DMS 273 (cell line): Measurements from ENCODE around the gene LYPLAL1.

Source experiments
- DNase-seq: peaks from one replicate; lab custom pipeline; 2025; ENCODE audit not compliant: unreplicated experiment; lab: John Stamatoyannopoulos, UW

Gene LYPLAL1

DNA sequence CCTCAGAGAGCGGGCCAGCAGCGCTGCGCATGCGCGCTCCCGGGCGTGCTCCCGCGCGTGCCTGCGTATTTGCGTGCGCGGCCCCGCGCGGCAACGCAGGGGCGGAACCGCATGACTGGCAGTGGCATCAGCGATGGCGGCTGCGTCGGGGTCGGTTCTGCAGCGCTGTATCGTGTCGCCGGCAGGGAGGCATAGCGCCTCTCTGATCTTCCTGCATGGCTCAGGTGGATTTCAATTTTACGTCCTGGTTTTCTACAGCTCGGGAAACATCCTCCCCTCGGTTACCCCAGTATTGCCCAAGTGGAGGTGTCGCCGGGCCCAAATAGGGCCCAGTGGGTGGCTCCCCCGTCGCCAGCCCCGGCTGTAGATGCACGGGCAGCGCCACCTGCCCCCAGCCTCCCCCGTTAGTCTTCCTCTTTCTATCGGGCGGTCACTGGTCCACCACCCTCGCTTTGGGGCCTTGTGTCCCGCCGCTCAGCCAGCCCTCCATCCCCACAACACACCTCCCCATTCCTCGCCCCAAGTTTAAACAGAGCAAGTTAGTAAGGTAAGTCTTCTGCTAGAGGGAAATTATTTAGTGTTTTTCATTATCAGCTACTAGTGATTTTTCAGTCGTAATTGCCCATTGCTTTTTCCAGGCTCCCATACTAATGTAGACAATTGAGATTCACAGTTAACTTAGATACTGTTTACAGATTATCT lies at the start of gene LYPLAL1:
TSS of gene LYPLAL1 (plus strand) at position 121 of the 702 bp plus-strand sequence. CDS start at position 134, 13 bp downstream.
- peak; percentile 96 for DNase-seq

DNA sequence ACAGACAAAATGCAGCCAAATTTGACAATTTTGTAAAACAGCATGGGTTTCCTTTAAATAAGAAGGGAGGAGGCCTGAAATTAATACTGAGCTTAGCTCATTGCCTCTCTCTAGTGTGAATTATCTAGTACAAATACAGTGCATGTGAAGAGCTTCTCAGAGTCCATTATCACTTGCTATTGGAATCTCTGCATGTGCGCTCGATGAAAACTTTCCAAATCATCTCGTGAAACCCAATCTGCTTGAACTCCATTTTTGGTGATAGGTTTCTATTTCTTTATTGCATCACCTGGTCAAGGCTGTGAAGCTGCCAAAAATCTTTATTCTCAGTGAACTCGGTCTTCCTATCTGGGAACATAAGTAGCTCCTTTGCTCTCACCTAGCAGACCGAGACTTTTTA lies 49.5 kb upstream of the LYPLAL1 start:
- peak; percentile 10 for DNase-seq

DNA sequence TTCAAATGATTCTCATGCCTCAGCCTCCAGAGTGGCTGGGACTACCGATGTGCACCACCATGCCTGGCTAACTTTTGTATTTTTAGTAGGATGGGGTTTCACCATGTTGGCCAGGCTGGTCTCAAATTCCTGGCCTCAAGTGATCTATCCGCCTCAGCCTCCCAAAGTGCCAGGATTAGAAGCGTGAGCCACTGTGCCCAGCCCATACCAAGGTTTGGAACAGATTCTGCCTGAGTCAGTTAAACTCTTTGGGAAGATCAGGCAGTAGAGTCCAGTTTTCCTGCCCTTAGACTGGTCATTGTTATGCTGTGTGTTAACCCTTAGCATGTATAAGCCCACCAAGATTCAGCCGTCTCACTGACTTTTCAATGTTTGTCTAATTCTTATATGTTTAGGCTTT lies 48.3 kb upstream of the LYPLAL1 start:
- no peak for DNase-seq

DNA sequence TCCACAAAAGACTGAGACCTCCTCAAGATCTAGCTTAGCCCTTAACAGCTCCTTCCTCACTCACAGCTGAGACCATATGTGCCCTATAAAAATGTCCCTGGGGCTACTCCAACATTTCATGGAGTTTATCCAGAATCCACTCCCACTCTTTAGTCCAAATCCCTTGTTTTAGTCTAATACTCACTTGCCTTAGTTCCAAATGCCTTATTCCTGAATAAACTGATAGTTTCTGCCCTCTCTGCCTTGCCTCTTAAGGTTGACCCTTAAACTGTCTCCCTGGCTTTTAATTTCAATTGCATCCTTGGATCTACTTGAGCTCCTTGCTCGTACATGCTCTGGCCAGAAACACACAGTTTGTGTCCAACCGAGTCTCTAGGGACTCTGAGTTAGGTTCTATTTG lies 47.3 kb upstream of the LYPLAL1 start:
- DNase-seq, result peak; percentile 29

DNA sequence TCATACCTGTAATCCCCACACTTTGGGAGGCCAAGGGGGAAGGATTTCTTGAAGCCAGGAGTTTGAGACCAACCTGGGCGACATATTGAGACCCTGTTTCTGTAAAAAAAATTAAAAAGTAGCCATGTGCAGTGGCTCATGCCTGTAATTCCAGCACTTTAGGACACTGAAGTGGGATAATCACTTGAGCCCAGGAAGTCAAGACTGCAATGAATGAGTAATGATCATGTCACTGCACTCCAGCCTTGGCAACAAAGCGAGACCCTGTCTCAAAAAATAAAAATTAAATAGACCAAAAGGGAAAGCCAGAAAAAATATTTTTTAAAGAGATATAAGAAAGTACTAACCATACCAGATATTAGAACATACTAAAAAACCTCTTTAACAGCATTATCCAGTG lies 44.7 kb upstream of the LYPLAL1 start:
- DNase-seq, result no peak

DNA sequence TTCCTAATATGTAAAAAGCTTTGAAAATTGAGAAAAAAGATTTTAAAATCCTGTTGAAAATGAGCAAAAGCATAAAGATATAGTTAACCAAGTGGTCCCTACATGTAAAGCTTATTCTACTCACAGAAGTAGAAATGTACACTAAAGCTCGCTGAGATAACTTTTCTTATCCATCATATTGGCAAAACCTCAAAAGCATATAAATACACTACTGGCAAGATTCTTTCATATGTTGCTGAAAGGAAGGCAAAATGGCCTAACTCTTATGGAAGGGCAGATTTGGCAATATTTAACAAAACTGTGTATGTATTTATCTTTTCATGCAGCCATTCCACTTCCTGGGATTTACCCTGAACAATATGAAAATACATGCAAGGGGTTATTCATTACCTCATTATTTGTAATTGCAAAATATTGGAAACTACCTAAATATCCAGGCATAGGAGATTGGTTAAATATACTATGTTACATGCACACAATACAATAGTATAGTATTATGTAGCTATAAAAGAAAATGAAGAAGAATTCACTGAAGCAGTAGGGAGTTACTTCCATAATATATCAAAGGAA lies 43.2 kb upstream of the LYPLAL1 start:
- DNase-seq, result no peak

DNA sequence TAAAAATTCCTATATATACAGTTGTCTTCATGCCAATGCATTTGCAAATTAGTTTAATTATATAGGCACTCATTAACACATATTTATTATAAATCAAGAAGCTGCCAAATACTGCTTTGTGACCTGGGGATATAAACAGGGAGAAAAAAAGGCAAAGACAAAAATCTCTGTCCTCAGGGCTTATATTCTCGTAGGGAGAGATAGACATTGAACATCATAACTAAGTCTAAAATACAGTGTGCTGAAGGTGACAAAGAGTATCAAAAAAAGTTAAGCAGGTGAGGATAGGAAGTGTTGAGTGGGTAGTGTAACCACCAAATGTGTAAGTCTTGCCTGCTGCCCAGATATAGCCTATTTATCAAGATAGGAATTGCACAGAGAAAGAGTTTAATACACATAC lies 40.7 kb upstream of the LYPLAL1 start:
- no peak for DNase-seq

DNA sequence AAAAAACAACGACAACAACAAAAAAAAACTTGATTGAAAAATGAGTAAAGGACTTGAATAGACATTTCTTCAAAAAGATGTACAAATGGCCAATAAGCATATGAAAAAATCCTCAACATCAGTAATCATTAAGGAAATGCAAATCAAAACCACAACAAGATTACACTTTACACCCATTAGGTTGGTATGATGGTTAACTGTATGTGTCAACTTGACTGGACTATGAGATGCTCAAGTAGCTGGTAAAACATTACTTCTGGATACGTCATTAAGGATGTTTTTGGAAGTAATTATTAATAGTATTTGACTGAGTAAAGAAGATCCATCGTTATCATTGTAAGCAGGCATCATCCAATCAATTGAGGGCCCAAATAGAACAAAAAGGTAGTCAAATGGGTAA lies 34.9 kb upstream of the LYPLAL1 start:
- no peak for DNase-seq

DNA sequence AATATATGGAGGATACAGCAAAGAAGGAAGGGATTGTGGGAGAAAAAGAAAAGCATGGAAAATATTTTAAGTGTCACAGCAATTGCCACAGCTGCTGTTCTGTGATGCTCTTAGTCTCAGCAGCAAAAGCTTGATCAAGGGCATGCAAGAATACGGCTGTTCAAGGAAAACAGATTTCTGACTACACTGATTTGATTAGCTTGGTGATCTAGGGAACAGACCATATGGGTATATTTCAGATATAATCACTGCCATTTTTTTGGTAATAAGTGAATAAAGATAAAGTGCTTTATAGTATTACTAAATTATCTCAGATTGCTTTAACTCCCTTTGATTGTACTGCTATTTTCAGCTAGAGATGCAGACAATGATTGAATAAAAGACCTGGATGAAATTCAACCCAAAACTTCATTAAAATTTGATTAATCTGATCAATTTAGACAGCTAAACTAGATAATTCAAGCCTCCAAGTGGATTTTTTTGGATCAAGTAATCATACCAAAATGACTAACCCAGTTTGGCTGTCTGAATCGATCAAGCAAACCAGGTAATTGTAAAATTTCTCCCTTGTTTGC lies 33.3 kb upstream of the LYPLAL1 start:
- DNase-seq, result no peak

DNA sequence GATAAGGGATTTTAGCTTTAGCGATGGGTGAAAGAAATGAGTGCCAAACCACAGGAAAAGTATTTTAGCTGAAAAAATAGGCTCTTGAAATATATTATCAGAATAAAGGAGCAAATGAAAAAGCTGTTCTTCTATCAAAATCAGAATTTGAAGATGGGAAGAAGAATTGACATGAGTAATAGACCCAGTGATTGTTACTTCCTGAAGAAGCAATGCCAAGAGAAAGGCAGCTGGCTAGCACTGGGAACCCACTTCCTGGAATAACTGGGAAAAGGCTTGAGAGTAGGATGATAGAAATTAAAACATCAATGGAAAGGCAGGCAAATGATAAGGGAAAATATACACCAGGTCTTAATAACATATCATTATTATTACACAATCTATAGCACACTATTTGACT lies 29.9 kb upstream of the LYPLAL1 start:
- no peak for DNase-seq

DNA sequence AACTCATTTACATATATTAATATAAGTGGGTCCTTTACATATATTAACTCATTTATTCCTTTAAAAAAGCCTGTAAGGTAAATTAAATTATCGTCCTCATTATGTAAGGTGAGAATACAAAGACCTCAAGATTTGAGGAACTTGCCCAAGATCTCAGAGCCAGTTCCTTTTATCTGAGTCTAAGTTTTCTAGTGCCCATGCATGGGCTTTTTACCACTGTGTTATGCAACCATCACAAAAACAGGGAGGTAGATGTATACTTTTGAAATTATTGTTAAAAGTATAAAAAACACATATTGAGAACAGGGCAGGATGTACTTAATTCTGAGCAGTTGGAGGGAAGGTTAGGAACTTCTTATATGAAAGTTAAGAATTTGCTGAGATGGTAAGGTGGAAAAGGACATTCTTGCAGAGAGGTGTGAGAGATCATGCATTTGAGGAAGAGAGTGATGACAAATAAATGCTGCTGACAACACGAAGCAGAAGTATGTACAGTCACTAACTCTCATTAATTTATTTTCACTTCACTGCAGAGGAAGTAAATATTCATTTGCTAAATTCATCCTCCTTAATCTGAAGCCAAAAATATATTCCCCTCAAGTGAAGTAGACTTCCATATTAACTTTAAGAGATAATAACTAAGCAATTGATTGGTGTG lies 28.9 kb upstream of the LYPLAL1 start:
- no peak for DNase-seq

DNA sequence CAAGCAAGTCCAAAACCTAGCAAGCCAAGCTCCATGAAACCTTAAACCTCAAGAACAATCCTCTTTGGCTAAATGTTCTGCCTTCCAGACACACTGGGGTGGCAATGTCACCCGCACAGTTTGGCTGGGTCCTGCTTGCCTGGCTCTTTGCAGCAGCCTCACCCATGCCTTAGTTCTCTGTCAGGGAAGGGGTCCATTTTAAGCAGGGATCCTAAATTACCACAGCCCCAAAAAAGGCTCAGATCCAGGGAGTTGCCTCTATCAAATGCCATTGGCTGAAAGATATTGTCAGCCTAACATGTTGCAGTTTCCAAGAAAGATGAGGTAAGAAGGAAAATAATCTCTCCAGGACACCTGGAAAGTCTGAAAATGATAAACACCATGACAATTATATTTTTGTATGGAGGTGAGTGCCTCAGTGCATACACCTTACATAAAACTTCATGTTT lies 26.1 kb upstream of the LYPLAL1 start:
- DNase-seq, result no peak

DNA sequence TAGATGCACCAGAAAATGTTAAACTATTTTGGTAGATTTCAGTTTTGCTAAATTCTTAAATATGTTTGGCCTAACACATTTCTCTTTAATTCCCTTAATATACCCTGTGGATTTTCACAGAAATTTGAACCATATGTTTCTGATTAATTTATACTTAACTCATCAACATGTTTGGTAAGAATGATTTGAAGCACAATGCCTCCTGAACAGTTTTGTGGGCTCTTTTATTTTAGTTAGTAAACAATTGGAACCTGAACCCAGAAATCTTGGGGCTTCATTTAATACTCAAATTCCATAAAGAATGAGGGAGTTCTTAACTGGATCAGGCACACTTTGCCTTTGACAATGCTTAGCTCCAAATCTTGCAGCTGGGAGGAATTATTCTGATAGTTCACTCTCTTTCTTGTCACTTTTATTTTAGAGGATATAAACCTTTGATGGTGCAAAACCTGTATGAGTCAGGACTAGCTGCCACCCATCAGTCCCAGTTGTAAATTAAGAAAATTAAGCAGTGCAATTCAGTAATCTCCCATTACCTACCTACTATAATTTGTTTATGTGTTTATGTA lies 24.6 kb upstream of the LYPLAL1 start:
- DNase-seq, result no peak

DNA sequence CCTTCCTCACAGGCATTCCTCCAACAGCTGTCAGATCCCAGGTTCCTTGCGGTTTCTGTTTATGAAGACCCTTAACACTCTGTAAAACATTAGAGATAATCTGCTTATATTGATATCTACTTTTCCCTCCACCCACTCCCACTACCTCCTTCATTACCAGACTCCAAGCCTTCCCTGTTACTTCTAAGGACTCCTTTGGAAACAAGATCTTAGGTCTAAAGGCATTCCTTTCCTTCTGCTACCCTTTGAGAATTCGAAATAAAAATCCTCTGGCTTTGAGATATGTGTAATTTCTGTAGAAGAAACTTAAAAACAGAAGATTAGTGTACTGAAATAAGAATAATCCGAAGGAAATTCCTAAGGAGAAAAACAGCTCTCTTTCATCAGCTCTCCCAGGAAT lies 23.7 kb upstream of the LYPLAL1 start:
- DNase-seq, result no peak

DNA sequence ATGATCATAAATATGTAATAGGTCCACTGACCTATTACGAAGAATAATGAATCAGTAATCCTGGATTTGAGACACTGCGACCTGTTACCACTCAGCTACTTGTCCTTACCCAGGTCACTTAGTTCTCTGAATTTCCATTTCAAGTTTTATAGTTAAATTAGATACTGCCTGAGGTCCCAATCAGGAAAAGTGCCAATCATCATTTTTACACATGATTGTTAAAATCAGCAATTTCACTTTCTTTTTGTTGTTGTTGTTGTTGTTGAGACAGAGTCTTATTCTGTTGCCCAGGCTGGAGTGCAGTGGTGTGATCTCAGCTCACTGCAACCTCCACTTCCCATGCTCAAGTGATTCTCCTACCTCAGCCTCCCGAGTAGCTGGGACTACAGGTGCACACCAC lies 22.8 kb upstream of the LYPLAL1 start:
- no peak for DNase-seq

DNA sequence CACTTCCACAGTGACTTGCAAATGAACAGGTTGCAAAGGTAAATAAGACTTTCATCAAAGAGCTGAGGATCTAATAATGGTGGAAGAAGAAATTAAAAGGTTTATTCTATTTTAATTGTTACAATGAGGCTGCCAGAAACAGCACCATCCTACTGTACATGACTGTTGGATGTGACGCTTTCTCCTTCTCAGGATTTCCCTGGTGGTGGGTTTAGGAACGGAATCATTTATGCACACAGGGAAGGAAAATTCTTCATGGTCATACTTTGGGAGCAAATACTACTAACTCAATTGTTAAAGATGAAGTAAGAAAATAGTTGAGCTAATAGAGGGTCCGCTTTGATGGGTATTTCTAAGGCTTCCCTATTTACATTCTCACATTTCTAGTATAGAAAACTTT lies 22.2 kb upstream of the LYPLAL1 start:
- no peak for DNase-seq

DNA sequence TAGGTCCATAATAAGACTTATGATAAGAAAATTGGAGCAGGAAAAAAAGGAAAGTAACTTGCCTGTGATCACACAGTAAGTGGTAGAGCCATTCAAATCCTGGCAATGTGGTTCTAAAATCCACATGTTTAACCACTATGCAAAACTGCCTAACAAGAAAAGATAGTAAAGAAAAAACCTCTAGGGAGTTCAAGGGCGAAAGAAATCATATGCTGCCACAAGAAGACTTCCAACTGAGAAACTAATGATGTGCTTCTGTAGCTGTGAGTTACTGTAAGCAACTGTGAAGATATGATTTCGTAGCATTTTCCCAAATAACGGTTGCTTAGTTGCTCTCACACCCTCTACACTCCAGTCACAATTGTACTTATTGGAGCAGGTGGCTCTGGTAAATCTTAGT lies 20.9 kb upstream of the LYPLAL1 start:
- no peak for DNase-seq

DNA sequence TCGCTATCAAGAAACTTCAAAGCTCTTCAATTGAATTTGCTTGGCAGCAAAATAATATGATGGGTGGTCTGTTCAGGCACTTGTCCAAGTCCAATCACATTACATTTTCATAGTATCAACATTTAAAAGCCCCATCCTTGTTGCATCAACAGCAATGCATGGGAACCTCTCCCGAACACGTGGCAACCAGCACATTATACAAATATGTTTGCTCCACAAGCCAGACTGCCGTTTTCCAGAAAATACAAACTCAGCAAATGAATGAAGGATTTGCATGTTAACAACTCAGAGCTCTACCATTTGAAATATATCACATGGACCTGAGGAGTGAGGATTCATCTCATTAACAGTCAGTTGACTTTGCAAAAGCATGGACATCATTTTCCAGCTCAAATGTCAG lies 20.0 kb upstream of the LYPLAL1 start:
- no peak for DNase-seq

DNA sequence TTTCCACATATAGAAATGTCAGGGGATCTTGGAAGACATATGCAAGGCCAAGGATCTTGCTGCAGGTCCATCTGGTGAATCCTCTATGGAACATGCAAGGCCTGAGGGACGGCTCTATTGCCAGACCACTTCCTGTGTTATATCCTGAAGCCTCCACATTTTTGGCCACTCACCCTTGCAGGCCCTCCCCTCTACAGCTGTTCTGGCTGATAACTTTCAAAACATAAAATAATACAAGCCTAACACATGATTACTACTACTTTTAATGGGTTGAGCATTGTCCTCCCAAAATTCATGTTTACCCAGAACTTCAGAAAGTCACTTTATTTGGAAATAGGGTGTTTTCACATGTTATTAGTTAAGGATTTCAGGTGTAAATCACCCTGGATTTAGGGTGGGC lies 18.5 kb upstream of the LYPLAL1 start:
- no peak for DNase-seq

DNA sequence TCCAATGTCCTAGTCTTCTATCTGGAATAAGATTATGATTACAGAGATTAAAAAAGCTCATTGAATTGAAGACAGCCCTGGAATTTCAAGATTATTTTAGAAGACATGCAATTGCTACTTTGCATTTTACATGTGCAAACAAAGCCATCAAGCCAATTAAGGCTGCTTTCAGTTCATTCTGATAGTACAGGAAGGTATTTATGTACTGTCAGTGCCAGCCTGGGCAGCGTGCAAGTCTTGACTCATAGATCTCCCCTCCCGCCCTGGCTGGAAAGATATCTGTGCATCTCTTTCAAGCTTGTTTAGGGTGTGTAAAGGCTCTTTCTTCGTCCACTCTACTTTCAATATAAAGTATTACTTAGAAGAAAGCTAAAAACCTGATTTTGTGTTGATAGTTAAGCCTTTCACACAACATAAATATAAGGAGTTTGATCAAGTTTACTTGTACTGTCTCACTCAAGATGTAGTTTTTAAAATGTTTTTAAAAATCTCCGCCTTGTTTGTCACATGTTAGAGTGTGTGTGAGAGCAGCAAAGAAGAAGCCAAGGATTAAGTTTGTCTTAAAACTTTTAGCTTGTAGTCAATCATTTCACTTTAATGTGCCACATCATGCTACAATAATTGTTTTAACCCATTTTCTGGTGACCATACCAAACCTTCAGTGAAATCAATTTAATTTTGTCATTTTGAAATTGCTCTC lies 13.6 kb upstream of the LYPLAL1 start:
- no peak for DNase-seq

DNA sequence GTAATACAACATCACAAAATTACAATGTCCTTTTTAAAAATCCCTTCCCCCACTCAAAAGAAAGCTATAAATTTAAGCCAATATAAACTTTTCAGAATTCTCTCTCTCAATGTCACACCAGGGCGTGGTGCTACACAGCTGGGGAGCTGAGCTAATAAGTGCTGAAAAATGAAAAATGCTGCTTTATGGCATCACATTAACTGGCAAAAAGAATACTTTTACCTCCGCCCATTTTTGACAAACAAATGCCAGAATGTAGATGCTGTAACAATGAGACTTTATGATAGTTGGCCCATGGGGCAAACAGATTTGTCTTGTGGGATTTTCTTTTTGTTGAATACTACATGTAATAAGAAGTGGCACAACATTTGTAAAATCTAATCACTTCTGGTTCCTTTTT lies 12.7 kb upstream of the LYPLAL1 start:
- DNase-seq, result no peak
